HG03135 (cell line): ENCODE results near the gene RUNX1.

Source experiments
- ATAC-seq: cut with Tn5 transposase; IDR thresholded peaks from one replicate; pipeline ENCODE4 v1.9.1; 2021; ENCODE audit warnings: mild to moderate bottlenecking, moderate library complexity; ENCODE audit not compliant: unreplicated experiment

RUNX1 gene

DNA sequence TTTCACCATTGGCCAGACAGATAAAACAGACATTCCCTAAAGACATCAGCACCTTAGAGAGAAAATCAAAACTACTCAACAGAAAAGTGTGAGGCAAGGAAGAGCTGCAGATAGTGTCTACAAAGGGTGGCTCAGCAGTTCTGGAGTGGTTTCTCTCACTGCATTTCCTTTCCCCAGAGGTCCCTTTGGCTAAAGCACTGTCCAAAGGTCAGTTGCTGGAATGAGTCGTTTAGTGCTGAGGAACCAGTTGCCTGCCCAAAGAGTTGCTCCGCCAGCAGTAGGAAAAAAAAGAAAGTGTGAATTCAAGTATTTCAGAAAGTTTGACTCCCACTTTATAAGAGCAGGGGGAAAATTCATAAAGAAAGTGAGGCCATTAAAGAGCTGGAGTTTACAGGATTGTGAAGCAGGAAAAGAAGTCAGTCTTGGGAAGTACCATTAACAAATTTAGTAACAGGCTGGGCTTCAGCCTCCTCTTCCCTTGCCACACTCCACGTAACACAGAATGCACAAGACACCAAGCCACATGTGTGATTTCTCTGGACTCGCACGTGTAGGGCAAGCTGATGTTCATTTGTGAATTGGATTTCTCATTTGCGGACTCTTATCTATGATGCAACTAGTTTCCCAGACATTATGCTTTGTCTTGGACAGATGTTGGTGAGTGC, 122.2 kb downstream of the RUNX1 start:
- ATAC-seq, result no peak

DNA sequence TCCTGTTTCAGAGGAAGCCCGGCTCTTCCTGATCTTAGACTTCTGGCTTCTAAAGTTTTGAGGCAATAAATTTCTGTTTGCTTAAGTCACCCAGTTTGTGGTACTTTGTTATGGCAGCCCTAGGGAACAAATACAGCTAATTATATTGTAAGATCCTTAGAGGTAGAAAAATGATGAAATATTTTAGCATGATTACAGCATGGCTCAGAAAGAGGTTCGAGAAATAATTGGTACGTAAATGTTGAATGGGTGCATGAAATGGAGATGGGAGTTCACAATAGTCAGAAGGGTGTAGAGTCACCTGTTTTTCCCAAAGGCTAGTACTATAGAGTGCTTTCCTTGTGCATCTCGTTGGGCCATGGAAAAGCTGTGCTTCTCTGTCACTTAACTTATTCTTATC, 123.5 kb downstream of the RUNX1 start:
- no peak for ATAC-seq

DNA sequence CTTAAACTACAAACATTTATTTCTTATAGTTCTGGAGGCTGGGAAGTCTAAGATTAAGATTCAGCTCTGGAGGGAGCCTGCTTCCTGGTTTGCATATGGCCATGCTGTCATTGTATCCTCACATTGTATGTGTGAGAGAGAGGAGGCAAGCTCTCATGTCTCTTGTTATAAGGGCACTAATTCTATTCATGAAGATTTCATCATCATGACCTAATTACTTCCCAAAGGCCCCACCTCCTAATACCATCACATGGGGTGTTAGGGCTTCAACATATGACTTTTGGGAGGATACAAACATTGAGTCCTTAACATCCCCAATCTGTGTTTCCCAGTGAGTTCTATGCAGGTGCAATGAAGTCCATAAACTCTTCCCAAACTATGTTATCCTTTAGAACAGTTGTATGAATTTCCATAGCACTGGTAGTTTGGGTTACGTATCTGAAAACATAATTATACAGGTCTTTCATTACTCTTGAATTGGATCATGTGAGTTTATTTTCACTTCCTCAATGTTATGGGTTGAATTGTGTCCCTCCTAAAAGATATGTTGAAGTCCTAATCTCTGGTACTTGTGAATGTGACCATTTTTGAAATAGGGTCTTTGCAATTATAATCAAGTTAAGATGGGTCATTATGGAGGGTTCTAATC, 124.2 kb downstream of the RUNX1 start:
- ATAC-seq, result no peak

DNA sequence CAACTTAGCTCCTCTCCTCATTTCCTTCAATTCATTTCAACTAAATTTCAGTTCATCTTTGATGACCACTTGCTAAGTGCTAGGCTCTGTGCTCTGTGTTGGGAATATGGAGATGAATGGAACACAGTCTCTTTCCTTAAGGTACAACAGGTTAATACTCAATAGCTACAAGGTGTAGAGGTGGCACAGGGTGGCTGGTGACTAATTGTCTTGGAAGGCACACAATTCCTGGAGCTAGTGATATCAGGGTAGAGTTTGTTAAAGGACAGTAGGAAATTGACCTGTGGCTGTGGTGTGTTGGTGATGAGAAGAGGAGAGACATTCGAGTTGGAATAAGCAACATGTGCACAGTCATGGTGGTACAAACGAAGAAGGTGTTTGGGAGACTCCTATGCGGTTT, 124.9 kb downstream of the RUNX1 start:
- ATAC-seq, result no peak

DNA sequence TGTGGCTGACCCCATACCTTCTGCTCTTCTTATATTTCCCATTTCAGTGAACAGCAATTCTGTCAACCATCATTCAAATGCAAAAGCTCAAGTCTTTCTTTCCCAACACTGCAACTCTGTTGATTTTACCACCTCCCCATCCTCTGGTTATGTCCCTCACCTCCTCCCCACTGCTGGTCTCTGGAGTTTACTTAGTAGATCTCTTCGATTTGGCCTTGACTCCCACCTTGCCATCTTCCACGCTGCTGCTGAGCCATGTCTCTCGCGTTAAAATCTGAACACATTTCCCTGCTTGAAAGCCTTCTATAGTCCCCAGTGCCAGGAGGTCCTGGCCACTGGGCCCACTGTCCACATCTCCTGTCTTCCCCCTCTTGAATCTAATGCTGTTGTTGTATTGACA, 125.5 kb downstream of the RUNX1 start:
- ATAC-seq, result no peak

DNA sequence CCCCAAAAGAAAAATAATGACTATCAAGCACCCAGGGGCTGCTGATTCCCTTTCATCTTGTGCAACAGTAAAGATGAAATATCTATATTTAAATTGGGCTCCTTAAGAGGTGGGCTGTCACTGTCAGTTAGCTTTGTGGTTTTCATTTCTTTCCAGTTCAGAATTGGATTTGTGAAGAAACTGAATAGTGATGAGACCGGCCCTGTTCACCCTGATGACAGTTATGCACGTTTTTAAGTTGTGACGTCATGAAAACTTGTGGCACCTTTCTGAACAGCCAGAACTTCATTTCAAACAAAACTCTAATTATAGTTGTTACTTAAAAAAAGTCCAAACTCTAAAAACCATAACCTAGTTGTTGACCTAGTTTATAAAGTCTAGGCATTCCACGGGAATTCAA, 125.9 kb downstream of the RUNX1 start:
- no peak for ATAC-seq

DNA sequence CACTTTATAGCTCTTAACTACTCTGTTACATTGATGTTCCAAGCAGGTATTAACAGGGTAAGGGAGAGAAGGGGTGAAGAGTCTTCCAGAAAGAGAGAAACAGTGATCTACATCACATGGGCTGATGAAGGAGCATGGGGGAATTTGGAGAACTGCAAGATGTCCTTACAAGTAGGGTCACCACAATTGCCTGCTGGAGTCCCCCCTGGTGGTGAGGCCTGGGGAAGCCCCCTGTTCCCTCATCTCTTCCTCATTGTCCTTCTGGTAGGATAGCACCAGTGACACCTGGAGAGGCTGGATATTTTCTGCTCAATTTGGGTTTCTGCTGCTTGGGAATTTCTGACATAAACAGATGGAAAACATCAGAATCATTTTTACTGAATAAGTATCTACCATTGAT, 126.6 kb downstream of the RUNX1 start:
- no peak for ATAC-seq

DNA sequence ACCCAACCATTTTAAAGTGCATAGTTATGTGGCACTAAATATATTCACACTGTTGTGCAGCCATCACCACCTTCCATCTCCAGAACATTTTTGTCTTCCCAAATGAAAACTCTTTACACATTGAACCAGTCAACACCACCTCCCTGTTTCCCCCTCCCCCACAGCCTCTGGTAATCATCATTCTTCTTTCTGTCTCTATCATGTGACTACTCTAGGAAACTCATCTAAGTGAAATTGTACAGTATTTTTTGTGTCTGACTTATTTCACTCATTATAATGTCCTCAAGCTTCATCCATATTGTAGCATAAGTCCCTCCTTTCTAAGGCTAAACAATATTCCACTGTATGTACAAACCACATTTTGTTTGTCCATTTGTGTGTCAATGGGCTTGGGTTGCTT, 128.0 kb downstream of the RUNX1 start:
- ATAC-seq, result no peak

DNA sequence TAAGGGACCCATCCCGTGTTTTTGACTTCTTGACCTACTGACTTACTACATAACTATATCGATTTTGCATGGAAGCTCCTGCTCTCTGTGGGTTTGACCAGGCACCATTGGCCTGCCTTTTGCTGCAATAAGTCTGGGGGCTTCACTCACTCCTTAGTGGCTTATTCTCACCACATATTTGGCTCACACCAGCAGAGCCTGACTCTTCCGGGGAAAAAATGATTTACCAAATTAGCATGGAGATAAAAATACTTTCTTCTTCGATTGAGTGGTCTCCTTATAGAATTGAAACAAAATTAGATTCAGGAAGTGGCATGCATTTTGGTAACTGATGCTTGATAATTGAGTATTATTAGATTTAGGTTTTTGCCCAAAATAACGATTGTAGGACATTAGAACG, 129.7 kb downstream of the RUNX1 start:
- ATAC-seq, result no peak

DNA sequence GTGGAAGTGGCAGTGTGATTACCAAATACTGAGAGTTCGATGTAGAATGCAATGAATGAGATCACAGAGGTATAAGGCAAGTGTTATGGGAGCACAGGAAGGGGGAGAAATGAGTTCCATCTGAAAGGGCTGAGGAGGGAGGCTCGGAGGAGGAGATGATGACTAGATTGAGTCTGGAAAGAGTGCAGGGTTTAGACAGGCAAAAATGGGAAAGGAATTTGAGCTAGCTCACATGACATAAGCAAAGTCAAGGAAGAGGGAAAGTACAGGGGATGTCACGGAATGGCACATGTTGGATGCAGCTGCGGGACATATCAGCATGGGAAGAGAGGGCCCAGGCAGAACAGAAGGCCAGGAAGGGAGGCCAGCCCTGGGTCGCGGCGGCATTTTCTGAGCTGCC, 132.7 kb downstream of the RUNX1 start:
- no peak for ATAC-seq

DNA sequence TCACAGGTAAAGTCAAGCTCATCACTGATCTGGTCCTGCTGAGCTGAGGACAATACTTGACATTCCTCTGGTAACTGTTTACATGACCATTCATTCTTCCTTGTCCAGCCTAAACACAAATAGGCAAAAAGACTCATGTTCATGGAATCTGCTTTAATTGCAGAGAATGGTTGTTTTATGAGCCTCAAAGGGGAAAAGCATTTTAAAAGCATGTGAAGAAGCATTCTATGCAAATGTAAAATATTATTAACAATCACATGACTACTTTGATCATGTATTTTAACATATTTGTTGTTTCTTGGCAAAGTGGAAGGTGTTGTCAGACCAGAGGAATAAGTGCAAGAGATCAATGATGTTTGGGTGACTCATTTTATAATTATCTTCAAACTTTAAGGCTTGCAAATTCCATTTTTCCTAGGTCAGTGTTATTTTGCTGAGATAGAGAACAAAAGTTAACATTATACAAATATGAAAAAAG, 133.7 kb downstream of the RUNX1 start:
- no peak for ATAC-seq

DNA sequence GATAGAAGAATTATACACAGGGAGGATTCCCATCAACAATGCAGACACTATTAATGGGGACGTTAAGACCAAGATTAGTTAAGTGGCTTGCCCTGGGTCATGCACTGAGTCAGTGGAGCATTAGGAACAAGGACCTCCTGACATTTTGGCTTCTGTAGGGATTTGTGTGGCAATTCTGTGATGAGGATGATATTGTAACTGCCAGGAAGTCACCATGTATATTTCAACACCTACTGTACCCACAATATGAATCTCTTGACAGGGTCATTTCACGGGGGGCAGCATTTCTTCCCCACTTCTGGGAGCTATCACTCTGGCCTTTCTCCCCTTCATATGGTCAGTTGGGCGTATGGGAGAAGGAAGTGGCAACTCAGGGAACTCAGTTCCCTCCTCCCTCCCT, 134.9 kb downstream of the RUNX1 start:
- no peak for ATAC-seq

DNA sequence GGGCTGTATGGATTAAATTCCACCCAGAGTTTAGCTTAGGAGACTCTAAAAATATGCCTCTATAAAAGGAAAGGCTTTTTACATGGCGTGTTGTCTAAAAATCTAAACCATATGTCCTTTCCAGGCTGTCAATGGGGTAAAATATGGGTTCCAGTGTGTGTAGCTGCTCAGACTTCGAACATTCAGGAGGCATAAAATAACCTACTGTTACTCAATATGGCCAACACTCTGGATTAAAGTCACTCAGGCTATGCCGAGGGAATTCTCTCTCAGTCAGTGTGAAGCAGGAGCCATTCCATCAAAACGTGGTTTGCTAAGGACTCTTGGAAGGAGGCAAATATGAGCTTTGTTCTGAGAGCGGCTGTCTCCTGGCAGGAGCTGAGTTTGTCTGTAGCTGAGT, 135.3 kb downstream of the RUNX1 start:
- ATAC-seq, result no peak

DNA sequence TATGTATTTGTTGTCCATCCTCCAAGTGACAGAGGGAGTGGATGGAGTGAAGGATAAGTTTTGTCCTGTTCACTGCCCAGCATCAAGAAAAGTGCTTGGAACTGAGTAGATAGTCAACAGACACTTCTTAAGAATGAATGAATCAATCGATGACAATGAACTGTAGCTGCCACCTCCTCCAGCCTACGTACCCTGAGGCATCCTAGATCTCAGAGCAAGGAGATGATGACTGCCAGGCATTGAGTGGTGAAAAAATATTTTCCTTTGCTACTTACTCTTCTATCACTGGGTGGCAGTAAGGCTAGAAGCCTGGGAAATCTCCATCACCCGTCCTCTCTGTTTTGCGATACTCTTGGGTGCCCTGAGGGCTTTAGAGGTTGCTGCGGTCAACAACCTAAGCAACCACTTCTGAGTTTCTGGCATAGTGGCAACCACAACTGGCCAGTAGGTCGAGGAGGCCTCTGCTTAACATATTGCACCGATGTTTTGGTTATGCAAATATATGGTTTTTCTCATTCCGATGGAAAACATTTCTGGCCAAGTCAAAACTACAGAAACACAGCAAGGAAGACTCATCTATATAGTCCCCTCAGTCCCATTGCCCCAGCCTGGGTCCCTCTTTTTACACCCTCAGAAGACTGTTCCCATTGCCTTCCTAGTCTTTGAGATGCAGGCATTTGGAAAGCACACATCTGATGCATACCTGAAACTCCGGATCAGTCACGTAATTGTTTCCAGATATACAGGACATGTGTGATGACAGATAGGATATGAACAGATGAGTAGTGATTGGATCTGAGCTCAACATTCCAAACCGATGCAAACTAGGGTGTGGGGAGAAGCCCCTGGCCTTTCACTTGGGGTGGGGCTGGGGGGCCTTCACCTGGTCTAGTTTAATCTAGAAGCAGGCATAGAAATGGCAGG, 136.8 kb downstream of the RUNX1 start:
- ATAC-seq, result no peak

DNA sequence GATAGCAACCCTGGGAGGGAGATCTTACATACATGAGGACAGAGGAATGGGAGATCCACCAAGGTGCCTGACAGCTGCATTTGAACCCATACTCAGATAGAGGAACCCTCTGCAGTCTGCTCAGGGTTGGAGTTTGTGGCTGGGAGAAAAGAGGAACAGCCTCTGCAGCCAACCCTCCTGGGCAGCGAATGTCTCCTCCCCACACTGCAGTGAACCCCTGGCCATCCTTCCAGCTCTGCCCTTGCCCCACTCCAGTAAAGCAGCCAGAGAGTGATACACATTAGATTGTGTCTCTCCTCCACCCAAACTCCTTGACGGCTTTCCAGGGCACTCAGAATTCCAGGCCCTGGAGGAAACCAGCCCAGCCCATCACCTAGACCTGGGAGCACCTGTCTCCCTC, 137.7 kb downstream of the RUNX1 start:
- no peak for ATAC-seq

DNA sequence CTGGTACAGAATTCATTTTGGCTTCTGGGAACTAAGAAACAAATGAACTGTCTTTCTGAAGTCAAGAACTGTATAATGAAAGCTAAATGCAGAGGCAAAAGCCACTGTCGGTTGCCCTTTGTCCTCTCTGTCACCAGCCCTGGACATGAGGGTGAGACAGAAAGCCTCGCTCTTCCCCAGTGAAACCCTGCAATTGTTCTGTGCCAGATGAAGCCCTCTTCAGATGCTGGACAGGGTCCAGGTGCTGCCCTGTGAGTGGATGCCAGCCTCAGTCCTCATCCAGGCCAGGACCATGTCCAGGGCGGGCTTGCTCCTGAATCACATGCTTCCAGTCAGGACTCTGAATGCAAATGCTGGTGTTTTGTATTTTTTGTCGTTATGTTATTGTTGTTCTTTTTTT, 138.7 kb downstream of the RUNX1 start:
- no peak for ATAC-seq

DNA sequence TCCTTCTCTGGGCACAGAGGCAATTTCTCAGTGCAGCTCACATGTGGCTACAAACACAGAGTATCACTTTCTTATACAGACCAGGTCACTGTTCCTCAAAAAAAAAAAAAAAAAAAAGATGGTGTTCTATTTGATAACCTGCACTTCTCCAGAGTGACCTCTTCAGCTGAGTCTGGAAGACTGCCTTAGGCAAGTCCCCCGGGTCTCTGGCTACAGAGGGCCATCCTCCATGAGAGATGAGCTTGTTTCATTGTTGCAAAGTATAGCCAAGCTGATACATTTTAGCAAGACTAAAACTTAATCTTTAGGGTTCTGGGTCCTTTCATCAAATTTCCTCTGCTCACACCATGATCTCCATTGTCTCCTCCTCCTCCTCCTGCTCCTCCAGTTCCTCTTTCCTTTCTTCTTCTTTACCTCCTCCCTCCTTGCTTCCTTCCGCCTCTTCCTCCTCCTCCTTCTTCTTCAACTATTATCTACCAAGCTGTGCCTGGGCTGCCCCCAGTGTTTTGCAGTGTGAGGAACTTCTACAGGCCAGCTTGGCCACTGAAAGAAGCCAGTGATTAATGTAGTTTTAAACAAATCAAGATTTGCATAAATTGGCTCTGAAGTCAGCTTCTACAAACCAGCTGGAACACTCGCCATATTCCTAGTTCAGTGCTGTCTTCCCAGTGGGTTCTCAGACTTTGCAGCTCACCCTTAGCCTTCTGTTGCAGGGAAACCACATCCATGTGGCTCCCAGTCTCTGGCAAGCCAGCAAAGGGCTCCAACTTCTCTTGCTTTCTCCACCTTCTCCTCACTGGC, 139.4 kb downstream of the RUNX1 start:
- ATAC-seq, result no peak

DNA sequence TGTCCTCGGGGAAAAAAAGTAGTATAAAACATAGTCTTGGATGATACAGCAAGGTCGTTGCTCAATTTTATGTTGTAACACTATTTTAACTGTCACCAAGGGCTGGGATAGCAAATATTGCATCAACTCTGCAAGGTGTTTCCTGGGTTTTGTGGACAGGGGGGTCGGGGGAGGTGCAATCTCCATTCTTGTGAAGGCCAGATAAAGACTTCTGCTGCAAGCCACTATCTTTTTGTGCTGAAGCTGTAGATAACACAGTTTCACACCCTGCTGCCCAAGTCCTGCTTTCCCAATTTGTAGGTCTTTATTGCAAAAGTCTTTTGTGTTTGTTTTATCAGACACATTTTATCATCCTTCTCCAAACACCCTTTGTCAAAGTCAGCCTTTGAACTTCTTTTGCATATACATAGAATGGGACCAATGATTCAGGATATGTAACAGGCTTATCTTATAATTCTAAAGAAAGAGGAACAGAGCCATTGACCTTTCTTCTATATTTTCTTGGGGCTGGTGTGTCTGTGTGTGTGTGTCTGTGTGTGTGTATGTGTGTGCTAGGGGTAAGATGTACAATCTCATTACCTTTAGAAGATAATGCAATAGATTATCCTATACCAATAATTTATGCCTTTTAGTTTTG, 140.6 kb downstream of the RUNX1 start:
- ATAC-seq, result no peak

DNA sequence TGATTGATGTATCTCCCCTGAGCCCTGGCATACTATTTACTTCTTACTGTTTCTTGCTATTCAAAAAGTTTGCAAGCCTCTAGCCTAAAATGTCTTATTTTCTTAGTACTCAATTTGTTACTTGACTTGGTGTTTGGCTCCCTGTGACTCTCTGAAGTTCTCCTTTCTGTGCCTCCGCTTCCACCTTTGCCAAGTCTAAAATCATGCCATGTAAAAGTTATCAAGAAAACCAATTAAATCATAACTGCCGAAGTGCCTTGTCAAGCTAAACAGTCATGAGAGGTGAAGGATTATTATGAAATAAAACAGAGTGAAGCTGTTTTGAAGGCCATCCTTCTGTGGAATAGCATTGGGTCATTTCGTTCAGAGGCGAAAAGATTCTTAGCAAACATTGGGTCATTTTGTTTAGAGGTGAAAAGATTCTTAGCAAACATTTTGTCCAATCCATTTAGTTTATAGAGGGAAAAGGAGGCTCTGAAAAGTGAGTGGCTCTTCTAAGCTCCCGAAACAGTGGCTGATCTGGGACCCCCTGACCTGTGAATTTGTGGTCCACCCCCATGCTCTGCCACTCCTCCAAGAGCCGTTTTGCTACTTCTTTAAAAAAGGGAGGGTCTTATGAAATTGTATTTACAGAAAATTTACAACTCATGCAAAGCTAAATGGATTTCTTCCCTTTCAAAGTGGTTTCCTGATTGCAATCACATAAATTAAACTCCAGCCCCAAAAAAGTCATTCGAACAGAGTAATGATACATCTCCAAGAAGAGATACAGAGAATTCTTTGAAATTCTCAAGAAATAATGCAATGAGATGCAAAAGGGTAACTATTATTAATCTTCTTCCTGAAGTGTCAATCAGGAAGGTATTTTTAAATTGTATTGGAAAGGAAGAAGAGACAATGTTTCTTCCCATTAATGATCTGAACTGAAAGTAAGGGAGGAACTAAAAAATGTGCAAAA, 141.4 kb downstream of the RUNX1 start:
- ATAC-seq, result no peak
